Forelimb muscle (tissue), 1 donor: Measurements from ENCODE around the gene TTC23L. TPM values are rescaled to one million over a fixed set of nuclear protein-coding genes. Genes with fewer than 3 reads are reported as not detected.
A peak's percentile ranks its signal among the peaks of the same experiment; 100 is the strongest.
"Not testable (repeated sequence)": the region's sequence is repeated elsewhere in the genome, so short reads cannot be mapped to it uniquely, and the experiment has no call there.

Experiments
- DNase-seq: peaks from one replicate; pipeline ENCODE4 v3.0.0-alpha.2; 2013; ENCODE audit warnings: low read depth
- polyA plus RNA-seq: library from polyadenylated mRNA; unstranded; fragments of 120-200 nt; gene quantifications from one replicate; pipeline ENCODE4 v1.2.1, GENCODE V29; 2013; ENCODE audit not compliant: insufficient read length

The TTC23L gene, protein sequence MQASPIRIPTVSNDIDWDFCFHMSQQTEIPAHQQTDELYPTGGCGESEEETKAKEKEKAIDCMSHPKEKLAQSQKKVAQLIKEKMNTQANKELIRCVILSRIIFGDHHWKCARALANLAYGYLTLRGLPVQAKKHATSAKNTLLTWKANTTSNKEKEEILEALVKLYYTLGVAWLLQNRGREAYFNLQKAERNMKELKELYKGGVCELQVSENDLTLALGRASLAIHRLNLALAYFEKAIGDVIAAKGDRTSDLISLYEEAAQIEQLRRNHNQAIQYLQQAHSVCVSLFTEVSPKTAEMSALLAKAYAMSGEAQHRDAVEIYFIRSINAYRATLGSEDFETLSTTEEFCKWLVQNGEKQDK
- 0.34 TPM for polyA plus RNA-seq

GRCh38 chr5:34838785-34839714, at the start of gene TTC23L:
TSS of gene TTC23L (plus strand) at chr5:34839164. CDS start at chr5:34840672, 1,508 bp downstream.
- DNase-seq: peak; percentile 40

DNA sequence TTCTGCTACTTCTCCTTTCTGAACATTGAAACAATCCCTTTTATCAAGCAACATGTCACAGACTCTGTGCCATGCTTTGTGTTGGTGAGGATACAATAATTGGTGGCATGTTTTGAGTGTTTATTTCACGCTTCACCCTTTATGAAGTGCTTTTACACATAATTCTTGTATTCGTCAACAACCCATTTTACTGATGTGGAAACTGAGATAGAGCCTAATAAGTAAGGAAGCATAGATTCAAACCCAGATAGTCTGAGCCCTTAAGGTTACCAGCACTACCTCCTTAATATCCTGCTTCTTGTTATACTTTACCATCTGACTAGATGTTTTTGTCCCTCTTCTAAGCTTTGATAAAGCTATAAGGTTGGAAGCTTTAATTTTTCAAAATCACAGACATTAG, 49.3 kb upstream of the TTC23L start:
- DNase-seq: no peak

DNA sequence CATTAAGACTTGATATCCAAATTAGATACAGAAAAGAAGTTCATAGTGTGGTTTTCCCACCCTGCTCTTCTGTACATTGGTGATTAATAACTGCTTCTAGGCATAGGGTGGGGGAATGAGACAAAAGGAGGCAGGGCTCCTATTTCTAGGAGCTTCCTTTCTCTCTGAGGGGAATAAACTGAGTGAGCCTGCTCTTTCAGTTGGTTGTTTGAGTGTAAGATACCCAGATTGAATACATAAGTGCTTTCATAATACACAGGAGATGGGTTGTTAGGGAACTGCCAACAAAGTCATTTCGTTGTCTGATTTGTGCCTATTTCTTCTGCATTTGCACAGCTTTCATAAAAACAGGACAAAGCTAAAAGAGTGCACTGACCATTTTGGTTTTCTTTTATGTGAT, 48.9 kb upstream of the TTC23L start:
- no peak for DNase-seq

DNA sequence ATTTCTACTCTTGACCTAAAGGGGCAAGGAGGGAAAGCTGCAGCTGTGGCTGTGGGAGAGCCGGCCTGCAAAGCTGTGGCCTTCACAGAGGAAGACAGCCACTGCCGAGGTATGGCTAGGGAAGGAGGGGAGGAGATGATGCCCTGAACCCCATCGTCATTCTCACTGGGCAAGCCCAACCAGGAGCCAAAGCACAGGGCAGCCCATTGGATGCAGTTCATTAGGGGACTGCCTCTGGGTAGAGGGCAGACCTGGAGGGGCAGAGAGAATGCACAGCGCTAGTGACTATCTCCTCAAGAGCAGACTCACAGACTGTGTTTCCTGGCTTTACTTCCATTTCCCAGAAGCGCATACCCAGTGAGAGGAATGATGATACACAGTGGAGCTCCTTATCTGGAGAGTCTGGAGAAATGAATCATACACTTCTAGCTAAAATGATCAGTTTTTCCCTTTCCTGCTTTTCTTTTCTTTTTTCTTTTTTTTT, 47.2 kb upstream of the TTC23L start:
- DNase-seq: no peak

DNA sequence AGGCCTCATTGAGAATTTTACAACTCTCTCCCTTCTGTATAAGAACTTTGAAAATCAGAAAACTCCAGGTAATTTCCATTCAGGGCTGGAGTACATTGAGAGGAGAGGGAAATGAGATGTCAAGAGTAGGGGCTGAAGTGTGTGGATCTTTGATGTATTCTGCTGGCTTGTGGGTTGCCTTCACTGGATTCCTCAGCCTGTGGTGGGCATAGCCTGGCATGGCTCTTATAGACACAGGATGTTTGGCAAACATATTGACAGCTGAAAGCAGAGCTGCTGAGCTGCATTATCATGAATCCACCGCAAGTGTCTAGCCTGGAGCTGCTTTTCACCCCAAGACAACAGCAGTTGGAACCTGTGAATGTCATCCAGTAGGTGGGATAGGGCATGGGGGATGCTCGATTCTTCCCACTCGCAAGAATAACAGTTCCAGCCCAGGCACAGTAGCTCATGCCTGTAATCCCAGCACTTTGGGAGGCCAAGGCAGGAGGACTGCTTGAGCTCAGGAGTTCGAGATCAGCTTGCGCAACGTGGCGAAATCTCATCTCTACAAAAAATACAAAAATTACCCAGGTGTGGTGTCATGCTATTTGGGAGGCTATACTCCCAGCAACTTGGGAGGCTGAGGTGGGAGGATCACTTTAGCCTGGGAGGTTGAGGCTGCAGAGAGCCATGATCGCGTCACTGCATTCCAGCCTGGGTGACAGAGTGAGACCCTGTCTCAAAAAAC, 36.0 kb upstream of the TTC23L start:
- DNase-seq: no peak

GRCh38 chr5:34803974-34804732, 34.8 kb upstream of the TTC23L start:
- DNase-seq: no peak

DNA sequence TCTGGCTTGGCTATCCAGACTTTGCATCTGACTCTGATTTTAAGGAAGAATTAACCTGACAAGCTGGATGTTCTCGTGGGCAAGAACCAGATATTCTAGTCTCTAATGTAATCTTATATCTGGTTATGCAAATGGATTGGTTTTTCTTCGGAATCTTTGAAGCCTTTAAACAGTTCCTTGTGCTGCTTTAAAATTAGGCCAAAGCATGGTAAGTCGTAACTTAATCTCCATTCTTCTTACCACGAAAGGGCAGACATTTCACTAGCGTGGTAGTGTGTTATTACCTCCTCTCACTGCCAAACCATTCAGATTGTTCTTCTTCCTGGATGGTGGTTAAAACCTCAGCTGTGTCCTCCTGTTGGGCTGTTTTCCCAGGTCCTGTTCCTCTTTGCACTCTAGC, 34.1 kb upstream of the TTC23L start:
- DNase-seq: no peak

DNA sequence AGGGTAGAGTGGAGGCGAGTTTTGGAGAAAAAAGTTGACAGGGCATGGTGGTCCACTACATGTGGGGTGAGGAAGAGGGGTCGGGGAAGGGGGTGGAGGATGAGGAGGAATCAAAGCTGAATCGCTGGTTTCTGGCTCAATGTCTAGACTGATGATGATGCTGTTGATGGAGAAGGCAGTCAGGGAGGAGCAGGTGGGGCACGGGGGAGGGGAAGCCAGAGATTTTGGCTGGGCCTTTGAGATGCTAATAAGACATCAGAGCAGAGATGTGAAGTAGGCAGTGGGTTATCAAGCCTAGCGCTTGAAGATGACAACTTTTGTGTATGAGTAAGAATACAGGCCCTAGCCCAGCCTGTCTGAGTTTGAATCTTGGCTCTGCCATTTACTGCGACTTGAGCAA, 32.4 kb upstream of the TTC23L start:
- DNase-seq: no peak

DNA sequence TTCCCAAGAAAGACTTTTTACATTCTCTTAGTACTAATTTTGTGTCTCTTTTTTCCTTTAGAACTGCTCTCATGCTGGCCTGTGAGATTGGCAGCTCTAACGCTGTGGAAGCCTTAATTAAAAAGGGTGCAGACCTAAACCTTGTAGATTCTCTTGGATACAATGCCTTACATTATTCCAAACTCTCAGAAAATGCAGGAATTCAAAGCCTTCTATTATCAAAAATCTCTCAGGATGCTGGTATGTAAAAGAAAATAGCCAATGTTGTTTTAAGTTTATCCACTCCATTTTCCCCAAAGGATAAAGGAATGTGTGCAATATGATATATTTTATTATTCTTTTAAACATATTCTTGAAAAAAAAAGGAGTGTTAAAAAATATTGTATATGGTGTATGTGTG, 27.3 kb upstream of the TTC23L start:
- no peak for DNase-seq

- no peak for DNase-seq
Observed at GRCh38 chr5:34813509-34813908, 25.5 kb upstream of the TTC23L start.

DNA sequence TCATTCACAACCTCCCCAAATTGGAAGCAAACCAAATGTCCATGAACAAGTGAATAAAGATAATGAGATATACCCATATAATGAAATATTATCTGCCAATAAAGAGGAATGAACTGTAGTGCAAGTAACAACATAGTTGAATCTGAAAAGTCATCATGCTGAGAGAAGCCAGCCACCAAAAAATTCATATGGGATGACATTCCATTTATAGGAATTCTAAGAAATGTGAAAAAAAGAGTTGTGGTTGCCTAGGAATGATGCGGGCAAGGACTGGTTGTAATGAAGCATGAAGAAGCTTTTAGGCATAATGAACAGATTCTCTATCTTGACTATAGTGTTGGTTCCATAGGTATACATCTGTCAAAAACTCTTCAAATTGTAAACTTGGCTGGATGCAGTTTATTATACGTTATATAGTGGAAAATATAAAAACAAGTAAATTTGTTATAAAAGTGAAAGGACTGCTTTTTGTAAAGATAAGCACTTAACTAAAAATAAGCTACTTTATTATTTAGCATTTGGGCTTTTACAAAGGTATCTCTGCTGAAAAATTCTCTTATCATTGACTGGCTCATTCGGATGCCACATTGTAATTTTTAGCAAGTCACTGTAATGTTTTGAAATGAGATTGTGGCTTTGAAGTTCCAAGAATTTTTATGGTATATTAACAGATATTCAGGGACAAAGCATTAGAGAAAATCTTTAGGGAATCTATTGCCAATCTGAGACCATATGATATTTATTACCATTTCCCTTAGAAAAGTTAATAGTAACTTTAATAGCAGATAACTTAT, 21.2 kb upstream of the TTC23L start:
- DNase-seq: no peak

- DNase-seq: no peak
Observed at GRCh38 chr5:34818717-34819116, 20.2 kb upstream of the TTC23L start.

- DNase-seq: no peak
Observed at GRCh38 chr5:34820593-34820992, 18.4 kb upstream of the TTC23L start.

GRCh38 chr5:34822956-34823715, 15.8 kb upstream of the TTC23L start:
- no peak for DNase-seq

DNA sequence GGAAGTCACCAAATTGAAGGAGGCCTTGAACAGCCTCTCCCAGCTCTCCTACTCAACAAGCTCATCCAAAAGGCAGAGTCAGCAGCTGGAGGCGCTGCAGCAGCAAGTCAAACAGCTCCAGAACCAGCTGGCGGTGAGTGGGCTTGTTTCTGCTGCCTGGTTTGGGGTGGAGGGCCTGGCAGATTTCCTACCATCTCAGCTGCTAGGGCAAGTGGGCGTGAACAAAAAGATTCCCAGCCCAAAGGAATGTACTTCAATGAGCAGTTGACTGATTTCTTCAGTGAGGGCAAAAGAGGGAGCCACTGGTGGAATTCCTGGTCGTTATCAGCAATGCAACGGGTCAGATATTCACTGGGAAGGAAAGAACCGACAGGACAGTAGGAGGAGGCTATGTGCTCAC, 12.6 kb upstream of the TTC23L start:
- no peak for DNase-seq

DNA sequence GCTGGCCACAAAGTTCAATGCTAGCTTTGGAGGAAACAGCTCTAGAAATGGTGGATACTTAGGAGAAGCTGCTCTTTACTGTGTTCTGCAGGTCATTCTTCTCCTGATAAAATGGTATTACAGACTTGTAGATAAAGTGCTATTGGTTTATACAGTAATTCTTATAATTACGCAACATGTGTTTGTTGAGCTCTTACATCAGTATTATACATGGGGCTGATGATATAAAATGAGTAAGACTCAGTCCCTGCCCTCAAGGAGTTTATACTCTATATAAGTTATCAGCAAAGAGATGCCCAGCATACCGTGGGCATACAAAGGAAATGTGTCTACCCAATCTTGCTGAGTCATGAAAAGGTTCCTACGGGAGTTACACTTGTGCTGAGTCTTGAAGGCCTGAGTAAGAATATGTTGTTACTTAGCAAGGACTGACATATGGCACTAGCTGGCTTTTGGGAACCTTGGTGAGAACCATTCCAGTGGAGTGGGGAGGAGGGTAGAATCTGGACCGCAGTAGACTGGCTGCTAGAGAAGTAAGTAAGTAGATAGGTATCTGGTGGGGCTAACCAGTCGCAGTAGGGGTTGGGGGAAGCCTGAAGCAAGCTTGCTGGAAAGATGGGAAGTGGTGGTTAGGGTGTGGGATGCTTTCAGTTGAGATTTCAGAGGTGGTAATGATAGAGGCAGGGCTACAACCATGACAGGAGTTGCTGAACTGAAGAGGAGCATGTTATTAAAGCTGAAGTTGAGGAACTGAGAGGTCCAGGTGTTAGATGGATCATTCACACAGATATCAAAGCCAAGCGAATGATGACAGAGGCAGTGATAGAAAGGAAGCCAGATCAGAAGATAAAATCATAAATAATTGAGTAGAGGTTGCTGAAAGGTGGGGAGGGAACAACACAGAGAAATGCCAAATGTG, 11.1 kb upstream of the TTC23L start:
- no peak for DNase-seq

GRCh38 chr5:34830827-34831226, 8.1 kb upstream of the TTC23L start:
- not testable (repeated sequence) for DNase-seq

GRCh38 chr5:34831303-34831702, 7.7 kb upstream of the TTC23L start:
- DNase-seq: no peak

GRCh38 chr5:34832568-34832967, 6.4 kb upstream of the TTC23L start:
- DNase-seq: no peak
